GM23338 (cell line): ENCODE measurements around the gene SIRT1. TPM values are rescaled to one million over a fixed set of nuclear protein-coding genes. Genes with fewer than 3 reads are reported as not detected.
A peak's percentile ranks its signal among the peaks of the same experiment; 100 is the strongest.

ENCODE experiments used
- ATAC-seq: fragments of 200-7000 bp; cut with Tn5 transposase; 3 replicates; pipeline ENCODE4 v1.9.1; 2020
- DNase-seq: peaks from one replicate; pipeline ENCODE4 v3.0.0-alpha.2; 2015; ENCODE audit warnings: low spot score
- H2AFZ ChIP-seq: fragments of 200-600 bp; sonication (generic); 2 replicates; pipeline ENCODE4 v1.8.0; 2016; ENCODE audit warnings: antibody characterized with exemption, mild to moderate bottlenecking, moderate library complexity
- H3F3A ChIP-seq: fragments of 200-600 bp; sonication (generic); replicated peaks from 2 replicates; pipeline ENCODE4 v1.8.0; 2017; ENCODE audit warnings: antibody characterized with exemption, mixed run types, low read depth
- H3K27ac ChIP-seq: fragments of 200-600 bp; sonication (generic); 2 replicates; pipeline ENCODE4 v1.6.1; 2016; ENCODE audit warnings: low read depth
- H3K27me3 ChIP-seq: fragments of 200-600 bp; sonication (generic); 2 replicates; pipeline ENCODE4 v1.8.0; 2016; ENCODE audit warnings: mild to moderate bottlenecking, mixed run types, moderate library complexity; ENCODE audit not compliant: insufficient read depth
- H3K36me3 ChIP-seq: fragments of 200-600 bp; sonication (generic); 2 replicates; pipeline ENCODE4 v1.8.0; 2016; ENCODE audit warnings: mild to moderate bottlenecking; ENCODE audit not compliant: insufficient read depth
- H3K4me1 ChIP-seq: fragments of 200-600 bp; sonication (generic); 2 replicates; pipeline ENCODE4 v1.8.0; 2016; ENCODE audit warnings: mild to moderate bottlenecking, moderate library complexity; ENCODE audit not compliant: insufficient read depth
- H3K4me2 ChIP-seq: fragments of 200-600 bp; sonication (generic); 2 replicates; pipeline ENCODE4 v1.7.1; 2017; ENCODE audit warnings: mixed run types
- H3K4me3 ChIP-seq: fragments of 200-600 bp; sonication (generic); 2 replicates; pipeline ENCODE4 v1.6.1; 2016; ENCODE audit warnings: mixed run types
- H3K79me2 ChIP-seq: fragments of 200-600 bp; sonication (generic); replicated peaks from 2 replicates; pipeline ENCODE4 v1.8.0; 2017; ENCODE audit warnings: mild to moderate bottlenecking; ENCODE audit not compliant: insufficient read depth
- H3K9me2 ChIP-seq: fragments of 200-600 bp; sonication (generic); 2 replicates; pipeline ENCODE4 v1.8.0; 2017; ENCODE audit not compliant: insufficient read depth
- H4K20me1 ChIP-seq: fragments of 200-600 bp; sonication (generic); replicated peaks from 2 replicates; pipeline ENCODE4 v1.8.0; 2017; ENCODE audit warnings: mild to moderate bottlenecking; ENCODE audit not compliant: insufficient read depth
- H3K27ac Mint-ChIP-seq: 2 replicates; pipeline ENCODE4 v1.8.0; 2020; ENCODE audit warnings: inconsistent platforms, mild to moderate bottlenecking, moderate library complexity, mixed read lengths
- H3K27me3 Mint-ChIP-seq: 3 replicates; pipeline ENCODE4 v1.8.0; 2022; ENCODE audit warnings: low read depth, mild to moderate bottlenecking, moderate library complexity, mixed read lengths, inconsistent platforms; ENCODE audit not compliant: insufficient read depth, poor library complexity
- H3K36me3 Mint-ChIP-seq: 3 replicates; pipeline ENCODE4 v1.8.0; 2021; ENCODE audit warnings: low read depth, mild to moderate bottlenecking, inconsistent platforms, moderate library complexity, mixed read lengths
- H3K4me1 Mint-ChIP-seq: 3 replicates; pipeline ENCODE4 v1.8.0; 2020; ENCODE audit warnings: mild to moderate bottlenecking, inconsistent platforms, mixed read lengths
- H3K4me3 Mint-ChIP-seq: 3 replicates; pipeline ENCODE4 v1.8.0; 2021; ENCODE audit warnings: moderate library complexity, mild to moderate bottlenecking, inconsistent platforms, mixed read lengths
- H3K9me3 Mint-ChIP-seq: 3 replicates; pipeline ENCODE4 v1.8.0; 2020; ENCODE audit warnings: moderate library complexity, mild to moderate bottlenecking, inconsistent platforms, mixed read lengths
- EZH2 ChIP-seq: fragments of 200-600 bp; sonication (generic); IDR thresholded peaks from one replicate; pipeline ENCODE4 v1.8.0; 2017; ENCODE audit warnings: antibody characterized with exemption, mild to moderate bottlenecking, low read depth; ENCODE audit not compliant: unreplicated experiment
- NANOG ChIP-seq: IDR thresholded peaks from 2 replicates; pipeline ENCODE4 v1.6.1; 2016; ENCODE audit warnings: antibody characterized with exemption, borderline replicate concordance
- POLR2AphosphoS5 ChIP-seq: IDR thresholded peaks from 2 replicates; pipeline ENCODE4 v1.6.1; 2016; ENCODE audit warnings: antibody characterized with exemption, low read depth
- STAT1 ChIP-seq: IDR thresholded peaks from one replicate; pipeline ENCODE4 v1.6.1; 2016; ENCODE audit warnings: antibody characterized with exemption; ENCODE audit not compliant: unreplicated experiment
- ZNF114 ChIP-seq: fragments of 250-450 bp; sonication (Bioruptor Pico); IDR thresholded peaks from 2 replicates; pipeline ENCODE4 v1.5.0; 2020; ENCODE audit warnings: mild to moderate bottlenecking, moderate library complexity
- polyA plus RNA-seq: library from polyadenylated mRNA; unstranded; fragments of >200 nt; fragmentation: Nextera tagmentation; extraction: Ambion mirVana; gene quantifications from 2 replicates; pipeline ENCODE4 v1.2.1, GENCODE V29; 2016
- total RNA-seq: library from RNA; depleted of rRNA; stranded (reverse); fragments of >200 nt; shearing (Covaris generic); gene quantifications from 2 replicates; pipeline ENCODE4 v1.2.3, GENCODE V29; 2014
- TF ChIP-seq, protein P1 (sequence below): IDR thresholded peaks from 2 replicates; pipeline ENCODE4 v1.6.1; 2016; ENCODE audit warnings: antibody characterized with exemption
- TF ChIP-seq, protein P2 (sequence below), 2 experiments: fragments of 200-600 bp in 1 of 2; sonication (generic) in 1 of 2; conservative IDR thresholded peaks; 2 replicates each; pipeline versions ENCODE4 v1.5.1 to v1.6.1; 2016 to 2017; ENCODE audit warnings: antibody characterized with exemption in 2 of 2, low read depth in 2 of 2, mild to moderate bottlenecking in 2 of 2, moderate library complexity in 1 of 2
- TF ChIP-seq, protein P3 (sequence below): fragments of 250-450 bp; sonication (Bioruptor Pico); IDR thresholded peaks from 2 replicates; pipeline ENCODE4 v1.5.0; 2020; ENCODE audit warnings: mild to moderate bottlenecking, moderate library complexity

The SIRT1 gene
- total and polyA plus RNA-seq, 2 experiments from 2014 or later, result 35.9 to 61.6 TPM

DNA sequence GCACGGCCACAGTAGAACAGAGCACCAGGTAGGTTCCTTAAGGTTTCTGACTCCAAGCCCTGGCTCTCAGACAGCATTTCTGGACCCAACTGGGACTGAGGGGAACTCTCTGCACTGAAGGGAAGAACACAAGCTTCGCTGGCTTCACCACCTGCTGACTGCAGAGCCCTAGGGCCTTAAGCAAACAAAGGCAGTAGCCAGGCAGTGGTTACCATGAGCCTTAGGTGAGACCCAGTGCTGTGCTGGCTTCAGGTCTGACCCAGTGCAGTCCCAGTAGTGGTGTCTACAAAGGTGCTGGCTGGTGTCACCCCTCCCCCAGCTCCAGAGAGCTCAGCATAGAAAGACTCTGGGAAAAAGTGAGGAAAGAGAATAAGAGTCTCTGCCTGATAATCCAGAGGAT, 59.5 kb downstream of the SIRT1 start:
- Histone ChIP-seq H3K4me1 (no peaks in the 10 kb centered on the region), H2AFZ (no peak overlapping the region), H3K4me2 (no peak overlapping the region), H4K20me1 (no peaks in the 10 kb centered on the region), H3K27ac (no peak overlapping the region), H3K36me3 (no peaks in the 10 kb centered on the region), H3K4me3 (no peak overlapping the region), H3K27me3 (no peaks in the 10 kb centered on the region), H3K9me2 (no peaks in the 10 kb centered on the region), H3F3A (no peaks in the 10 kb centered on the region), H3K79me2 (no peaks in the 10 kb centered on the region)
- peaks cover 27% of the 10 kb centered on the region for H3K36me3 Mint-ChIP-seq
- no peak overlapping the region for H3K4me3 Mint-ChIP-seq
- H3K27me3 Mint-ChIP-seq, result no peaks in the 10 kb centered on the region
- ATAC-seq, result peak; percentile 90
- no peak for DNase-seq
- peaks cover 6% of the 10 kb centered on the region; the same call in 2 of the 3 replicates for H3K4me1 Mint-ChIP-seq
- H3K27ac Mint-ChIP-seq, result no peak overlapping the region
- TF ChIP-seq, protein P1, sequence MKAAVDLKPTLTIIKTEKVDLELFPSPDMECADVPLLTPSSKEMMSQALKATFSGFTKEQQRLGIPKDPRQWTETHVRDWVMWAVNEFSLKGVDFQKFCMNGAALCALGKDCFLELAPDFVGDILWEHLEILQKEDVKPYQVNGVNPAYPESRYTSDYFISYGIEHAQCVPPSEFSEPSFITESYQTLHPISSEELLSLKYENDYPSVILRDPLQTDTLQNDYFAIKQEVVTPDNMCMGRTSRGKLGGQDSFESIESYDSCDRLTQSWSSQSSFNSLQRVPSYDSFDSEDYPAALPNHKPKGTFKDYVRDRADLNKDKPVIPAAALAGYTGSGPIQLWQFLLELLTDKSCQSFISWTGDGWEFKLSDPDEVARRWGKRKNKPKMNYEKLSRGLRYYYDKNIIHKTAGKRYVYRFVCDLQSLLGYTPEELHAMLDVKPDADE, result no peak
- TF ChIP-seq, protein P2, sequence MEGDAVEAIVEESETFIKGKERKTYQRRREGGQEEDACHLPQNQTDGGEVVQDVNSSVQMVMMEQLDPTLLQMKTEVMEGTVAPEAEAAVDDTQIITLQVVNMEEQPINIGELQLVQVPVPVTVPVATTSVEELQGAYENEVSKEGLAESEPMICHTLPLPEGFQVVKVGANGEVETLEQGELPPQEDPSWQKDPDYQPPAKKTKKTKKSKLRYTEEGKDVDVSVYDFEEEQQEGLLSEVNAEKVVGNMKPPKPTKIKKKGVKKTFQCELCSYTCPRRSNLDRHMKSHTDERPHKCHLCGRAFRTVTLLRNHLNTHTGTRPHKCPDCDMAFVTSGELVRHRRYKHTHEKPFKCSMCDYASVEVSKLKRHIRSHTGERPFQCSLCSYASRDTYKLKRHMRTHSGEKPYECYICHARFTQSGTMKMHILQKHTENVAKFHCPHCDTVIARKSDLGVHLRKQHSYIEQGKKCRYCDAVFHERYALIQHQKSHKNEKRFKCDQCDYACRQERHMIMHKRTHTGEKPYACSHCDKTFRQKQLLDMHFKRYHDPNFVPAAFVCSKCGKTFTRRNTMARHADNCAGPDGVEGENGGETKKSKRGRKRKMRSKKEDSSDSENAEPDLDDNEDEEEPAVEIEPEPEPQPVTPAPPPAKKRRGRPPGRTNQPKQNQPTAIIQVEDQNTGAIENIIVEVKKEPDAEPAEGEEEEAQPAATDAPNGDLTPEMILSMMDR (conservative IDR thresholded peaks at IDR 0.05; ENCODE audit: low read depth in 2 of 2), result no peak
- TF ChIP-seq STAT1, result no peak
- TF ChIP-seq ZNF114 (CRISPR knock-in tag), result no peak
- TF ChIP-seq, protein P3, sequence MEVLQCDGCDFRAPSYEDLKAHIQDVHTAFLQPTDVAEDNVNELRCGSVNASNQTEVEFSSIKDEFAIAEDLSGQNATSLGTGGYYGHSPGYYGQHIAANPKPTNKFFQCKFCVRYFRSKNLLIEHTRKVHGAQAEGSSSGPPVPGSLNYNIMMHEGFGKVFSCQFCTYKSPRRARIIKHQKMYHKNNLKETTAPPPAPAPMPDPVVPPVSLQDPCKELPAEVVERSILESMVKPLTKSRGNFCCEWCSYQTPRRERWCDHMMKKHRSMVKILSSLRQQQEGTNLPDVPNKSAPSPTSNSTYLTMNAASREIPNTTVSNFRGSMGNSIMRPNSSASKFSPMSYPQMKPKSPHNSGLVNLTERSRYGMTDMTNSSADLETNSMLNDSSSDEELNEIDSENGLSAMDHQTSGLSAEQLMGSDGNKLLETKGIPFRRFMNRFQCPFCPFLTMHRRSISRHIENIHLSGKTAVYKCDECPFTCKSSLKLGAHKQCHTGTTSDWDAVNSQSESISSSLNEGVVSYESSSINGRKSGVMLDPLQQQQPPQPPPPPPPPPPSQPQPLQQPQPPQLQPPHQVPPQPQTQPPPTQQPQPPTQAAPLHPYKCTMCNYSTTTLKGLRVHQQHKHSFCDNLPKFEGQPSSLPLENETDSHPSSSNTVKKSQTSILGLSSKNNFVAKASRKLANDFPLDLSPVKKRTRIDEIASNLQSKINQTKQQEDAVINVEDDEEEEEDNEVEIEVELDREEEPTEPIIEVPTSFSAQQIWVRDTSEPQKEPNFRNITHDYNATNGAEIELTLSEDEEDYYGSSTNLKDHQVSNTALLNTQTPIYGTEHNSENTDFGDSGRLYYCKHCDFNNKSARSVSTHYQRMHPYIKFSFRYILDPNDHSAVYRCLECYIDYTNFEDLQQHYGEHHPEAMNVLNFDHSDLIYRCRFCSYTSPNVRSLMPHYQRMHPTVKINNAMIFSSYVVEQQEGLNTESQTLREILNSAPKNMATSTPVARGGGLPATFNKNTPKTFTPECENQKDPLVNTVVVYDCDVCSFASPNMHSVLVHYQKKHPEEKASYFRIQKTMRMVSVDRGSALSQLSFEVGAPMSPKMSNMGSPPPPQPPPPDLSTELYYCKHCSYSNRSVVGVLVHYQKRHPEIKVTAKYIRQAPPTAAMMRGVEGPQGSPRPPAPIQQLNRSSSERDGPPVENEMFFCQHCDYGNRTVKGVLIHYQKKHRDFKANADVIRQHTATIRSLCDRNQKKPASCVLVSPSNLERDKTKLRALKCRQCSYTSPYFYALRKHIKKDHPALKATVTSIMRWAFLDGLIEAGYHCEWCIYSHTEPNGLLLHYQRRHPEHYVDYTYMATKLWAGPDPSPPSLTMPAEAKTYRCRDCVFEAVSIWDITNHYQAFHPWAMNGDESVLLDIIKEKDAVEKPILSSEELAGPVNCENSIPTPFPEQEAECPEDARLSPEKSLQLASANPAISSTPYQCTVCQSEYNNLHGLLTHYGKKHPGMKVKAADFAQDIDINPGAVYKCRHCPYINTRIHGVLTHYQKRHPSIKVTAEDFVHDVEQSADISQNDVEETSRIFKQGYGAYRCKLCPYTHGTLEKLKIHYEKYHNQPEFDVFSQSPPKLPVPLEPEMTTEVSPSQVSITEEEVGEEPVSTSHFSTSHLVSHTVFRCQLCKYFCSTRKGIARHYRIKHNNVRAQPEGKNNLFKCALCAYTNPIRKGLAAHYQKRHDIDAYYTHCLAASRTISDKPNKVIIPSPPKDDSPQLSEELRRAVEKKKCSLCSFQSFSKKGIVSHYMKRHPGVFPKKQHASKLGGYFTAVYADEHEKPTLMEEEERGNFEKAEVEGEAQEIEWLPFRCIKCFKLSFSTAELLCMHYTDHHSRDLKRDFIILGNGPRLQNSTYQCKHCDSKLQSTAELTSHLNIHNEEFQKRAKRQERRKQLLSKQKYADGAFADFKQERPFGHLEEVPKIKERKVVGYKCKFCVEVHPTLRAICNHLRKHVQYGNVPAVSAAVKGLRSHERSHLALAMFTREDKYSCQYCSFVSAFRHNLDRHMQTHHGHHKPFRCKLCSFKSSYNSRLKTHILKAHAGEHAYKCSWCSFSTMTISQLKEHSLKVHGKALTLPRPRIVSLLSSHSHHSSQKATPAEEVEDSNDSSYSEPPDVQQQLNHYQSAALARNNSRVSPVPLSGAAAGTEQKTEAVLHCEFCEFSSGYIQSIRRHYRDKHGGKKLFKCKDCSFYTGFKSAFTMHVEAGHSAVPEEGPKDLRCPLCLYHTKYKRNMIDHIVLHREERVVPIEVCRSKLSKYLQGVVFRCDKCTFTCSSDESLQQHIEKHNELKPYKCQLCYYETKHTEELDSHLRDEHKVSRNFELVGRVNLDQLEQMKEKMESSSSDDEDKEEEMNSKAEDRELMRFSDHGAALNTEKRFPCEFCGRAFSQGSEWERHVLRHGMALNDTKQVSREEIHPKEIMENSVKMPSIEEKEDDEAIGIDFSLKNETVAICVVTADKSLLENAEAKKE, result no peak
- no peak for TF ChIP-seq EZH2
- no peak for TF ChIP-seq POLR2AphosphoS5
- TF ChIP-seq NANOG, result no peak
- H3K9me3 Mint-ChIP-seq, result peaks cover 2% of the 10 kb centered on the region; the same call in 1 of the 3 replicates
